Measurements from ENCODE around the gene PRMT5. TPM values are rescaled to one million over a fixed set of nuclear protein-coding genes. Genes with fewer than 3 reads are reported as not detected.
"Not testable (repeated sequence)": the region's sequence is repeated elsewhere in the genome, so short reads cannot be mapped to it uniquely, and the experiment has no call there.

The PRMT5 gene
- total RNA-seq, 4 donors from 2014 or later, result 60.7 to 73.8 (median 63.2) TPM

DNA sequence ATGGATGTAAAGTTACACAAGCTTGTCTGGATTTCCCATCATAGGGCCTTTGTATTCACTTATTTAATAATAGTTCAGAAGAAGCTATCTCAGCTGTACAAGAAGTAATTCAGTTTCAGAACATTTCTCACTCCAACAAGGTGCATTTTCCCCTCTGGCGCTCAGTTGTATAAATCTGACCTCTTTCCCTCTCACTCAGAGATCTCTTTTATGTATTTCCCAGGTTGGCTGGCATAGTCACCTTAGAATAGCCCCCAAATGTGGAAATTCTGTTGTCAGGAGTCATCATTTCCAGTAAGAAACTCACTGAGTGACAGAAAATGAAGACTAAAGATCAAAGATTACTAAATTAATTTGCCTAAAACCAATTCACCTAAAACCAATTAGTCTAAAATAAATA, 42.0 kb upstream of the PRMT5 start:
- WGBS, 2 donors, result 96 to 97% methylated on average over 1 of the region's 1 CpG
- H3K4me1 ChIP-seq, result no peaks in the 10 kb centered on the region
- intact Hi-C loops (cut with DNase I), result no loop called here
- H3K36me3 ChIP-seq, result peaks cover 0 to 7% of the 10 kb centered on the region in 2 donors
- H3K4me3 ChIP-seq (replicated peaks in 1 of 3), result no peak overlapping the region
- H3K9me3 ChIP-seq, result no peaks in the 10 kb centered on the region
- no peaks in the 10 kb centered on the region for H3K27me3 ChIP-seq
- no peak overlapping the region for H3K27ac ChIP-seq
- DNase-seq, result no peak
- TF ChIP-seq CTCF (IDR thresholded peaks at IDR 0.05) (no peak), POLR2A (IDR thresholded peaks at IDR 0.05) (no peak)

DNA sequence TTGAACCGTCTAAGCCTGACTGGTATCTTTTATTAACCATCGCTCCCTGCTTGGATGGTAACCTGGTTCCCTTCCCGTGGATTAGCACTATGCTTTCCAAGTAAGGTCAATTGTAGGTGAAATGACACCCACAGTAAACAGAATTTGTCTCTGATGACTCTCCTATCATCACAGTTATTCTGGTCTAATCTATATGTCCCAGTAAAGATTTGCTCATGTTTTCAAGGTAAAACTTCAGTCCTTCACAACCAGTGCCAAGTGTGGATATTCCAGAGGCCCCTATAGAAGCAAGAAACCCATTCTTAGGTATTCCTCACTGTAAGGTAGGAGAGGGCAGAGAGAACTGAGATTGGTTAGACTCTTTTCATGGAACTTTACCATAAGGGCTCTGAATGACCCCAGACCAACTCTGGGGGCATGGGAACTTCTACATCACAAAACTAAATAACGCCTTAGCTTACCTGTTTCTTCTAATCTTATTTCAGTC, 37.6 kb upstream of the PRMT5 start:
- TF ChIP-seq CTCF (IDR thresholded peaks at IDR 0.05), result no peak
- no peak for TF ChIP-seq POLR2A (IDR thresholded peaks at IDR 0.05)
- H3K27me3 ChIP-seq, result no peaks in the 10 kb centered on the region
- intact Hi-C loops (cut with DNase I), result no loop called here
- H3K9me3 ChIP-seq, result no peaks in the 10 kb centered on the region
- DNase-seq, result no peak
- no peak overlapping the region for H3K27ac ChIP-seq
- 62 to 63% methylated on average over 4 of the region's 4 CpGs for WGBS, 2 donors
- no peak overlapping the region for H3K4me3 ChIP-seq (replicated peaks in 1 of 3)
- no peaks in the 10 kb centered on the region for H3K4me1 ChIP-seq
- no peaks in the 10 kb centered on the region for H3K36me3 ChIP-seq

GRCh38 chr14:22965916-22966782, 37.0 kb upstream of the PRMT5 start:
- H3K4me1 ChIP-seq; H3K36me3 ChIP-seq; H3K9me3 ChIP-seq; H3K27me3 ChIP-seq; H3K27ac ChIP-seq; DNase-seq; intact Hi-C loops (cut with DNase I); H3K4me3 ChIP-seq (replicated peaks in 1 of 3): not testable (repeated sequence)
- 70 to 72% methylated on average over 15 of the region's 15 CpGs for WGBS, 2 donors

GRCh38 chr14:22962061-22962676, 33.0 kb upstream of the PRMT5 start:
- 91 to 95% methylated on average over 6 of the region's 6 CpGs for WGBS, 2 donors

More at GRCh38 chr14:22962061-22962676, 33.0 kb upstream of the PRMT5 start:
- peaks cover 0 to 3% of the 10 kb centered on the region in 2 donors for H3K4me1 ChIP-seq
- H3K27me3 ChIP-seq, result no peaks in the 10 kb centered on the region
- DNase-seq, result no peak
- no peaks in the 10 kb centered on the region for H3K9me3 ChIP-seq
- H3K27ac ChIP-seq, result no peak overlapping the region
- intact Hi-C loops (cut with DNase I), result no loop called here
- H3K36me3 ChIP-seq, result no peaks in the 10 kb centered on the region
- TF ChIP-seq CTCF (IDR thresholded peaks at IDR 0.05), result no peak
- TF ChIP-seq POLR2A (IDR thresholded peaks at IDR 0.05), result no peak
- H3K4me3 ChIP-seq (replicated peaks in 1 of 3), result no peak overlapping the region
